Forelimb muscle (tissue), 1 donor: ENCODE data around the gene RETREG3. TPM values are rescaled to one million over a fixed set of nuclear protein-coding genes. Genes with fewer than 3 reads are reported as not detected.
"Not testable (repeated sequence)": the region's sequence is repeated elsewhere in the genome, so short reads cannot be mapped to it uniquely, and the experiment has no call there.

ENCODE experiments used
- DNase-seq: peaks from one replicate; pipeline ENCODE4 v3.0.0-alpha.2; 2013; ENCODE audit warnings: low read depth
- polyA plus RNA-seq: library from polyadenylated mRNA; unstranded; fragments of 120-200 nt; gene quantifications from one replicate; pipeline ENCODE4 v1.2.1, GENCODE V29; 2013; ENCODE audit not compliant: insufficient read length

The RETREG3 gene, protein sequence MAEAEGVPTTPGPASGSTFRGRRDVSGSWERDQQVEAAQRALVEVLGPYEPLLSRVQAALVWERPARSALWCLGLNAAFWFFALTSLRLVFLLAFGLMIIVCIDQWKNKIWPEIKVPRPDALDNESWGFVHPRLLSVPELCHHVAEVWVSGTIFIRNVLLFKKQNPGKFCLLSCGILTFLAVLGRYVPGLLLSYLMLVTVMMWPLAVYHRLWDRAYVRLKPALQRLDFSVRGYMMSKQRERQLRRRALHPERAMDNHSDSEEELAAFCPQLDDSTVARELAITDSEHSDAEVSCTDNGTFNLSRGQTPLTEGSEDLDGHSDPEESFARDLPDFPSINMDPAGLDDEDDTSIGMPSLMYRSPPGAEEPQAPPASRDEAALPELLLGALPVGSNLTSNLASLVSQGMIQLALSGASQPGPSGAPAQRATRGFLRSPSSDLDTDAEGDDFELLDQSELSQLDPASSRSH
- 34.0 TPM for polyA plus RNA-seq

- DNase-seq = peak; percentile 99
Observed at GRCh38 chr17:42609182-42609813, at the start of gene RETREG3, which contains the start of gene TUBG1. Gene RETREG3 (minus strand): TSS chr17:42609374. CDS start chr17:42609324, 50 bp downstream. Gene TUBG1 (plus strand): TSS chr17:42609683. CDS start chr17:42609738, 55 bp downstream.

DNA sequence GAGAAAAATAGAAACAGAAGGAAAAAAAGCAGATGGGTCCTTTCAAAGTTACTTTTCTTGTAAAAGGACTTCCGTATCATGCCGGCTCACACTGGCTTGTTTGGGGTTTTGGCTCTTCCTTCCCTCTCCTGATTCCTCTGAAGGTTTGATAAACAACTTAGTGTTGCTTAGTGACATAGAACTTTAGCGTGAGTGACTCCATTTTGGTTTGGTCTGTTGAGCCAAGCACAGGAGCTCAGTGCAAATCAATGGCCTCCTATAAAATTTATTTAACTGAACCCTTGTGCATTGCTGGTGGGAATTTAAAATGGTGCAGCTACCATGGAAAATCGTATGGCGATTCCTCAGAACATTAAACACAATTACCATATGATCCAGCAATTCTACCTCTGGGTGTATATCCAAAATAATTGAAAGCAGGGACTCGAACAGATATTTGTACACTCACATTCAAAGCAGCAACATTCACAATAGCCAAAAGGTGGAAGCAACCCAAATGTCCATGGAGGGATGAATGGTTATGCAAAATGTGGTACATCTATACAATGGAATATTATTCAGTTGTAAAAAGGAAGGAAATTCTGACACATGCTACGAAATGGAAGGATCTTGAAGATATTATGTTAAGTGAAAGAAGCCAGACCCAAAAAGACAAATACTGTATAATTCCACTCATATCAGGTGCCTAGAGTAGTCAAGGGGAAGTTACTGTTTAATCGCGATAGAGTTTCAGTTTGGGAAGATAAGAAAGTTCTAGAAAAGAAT lies 48.8 kb upstream of the RETREG3 start:
- DNase-seq = no peak

DNA sequence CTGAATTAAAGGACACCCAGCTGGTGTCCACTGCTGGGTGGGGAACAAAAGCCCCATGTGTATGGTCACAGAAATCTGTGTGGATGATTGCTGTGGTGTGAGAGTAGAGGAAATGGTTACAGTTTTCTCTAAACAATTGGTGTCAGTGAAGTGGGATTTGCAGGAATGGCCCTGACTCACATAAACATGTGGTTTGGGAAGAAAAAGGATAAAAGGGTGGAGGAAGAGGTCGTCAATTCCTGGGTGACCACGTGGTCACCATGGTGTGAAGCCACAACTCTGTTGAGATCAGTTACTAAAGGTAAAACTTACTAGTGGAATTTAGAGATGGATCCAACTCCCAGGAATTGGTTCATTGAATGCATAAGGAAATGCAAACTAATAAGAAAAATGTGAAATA lies 46.4 kb upstream of the RETREG3 start:
- no peak for DNase-seq

GRCh38 chr17:42653179-42654124 lies 44.3 kb upstream of the RETREG3 start:
- DNase-seq = peak; percentile 74

DNA sequence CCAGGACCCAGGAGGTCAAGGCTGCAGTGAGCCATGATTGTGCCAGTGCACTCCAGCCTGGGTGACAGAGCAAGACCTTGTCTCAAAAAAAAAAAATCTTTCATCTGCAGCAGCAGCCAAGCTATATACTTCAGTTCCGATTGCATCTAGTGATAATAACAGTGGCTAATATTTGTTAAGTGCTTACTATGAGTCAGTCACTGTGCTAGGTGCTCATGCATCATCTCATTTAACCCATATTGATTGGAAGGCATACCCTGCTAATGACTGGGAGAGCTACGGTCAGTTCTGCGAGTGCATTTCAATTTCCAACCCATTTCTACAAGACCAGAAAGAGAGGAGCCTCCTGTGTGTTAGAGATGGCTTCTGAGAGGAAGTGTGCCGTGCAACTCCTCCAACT lies 42.2 kb upstream of the RETREG3 start:
- DNase-seq = no peak

GRCh38 chr17:42647778-42648177 lies 38.6 kb upstream of the RETREG3 start:
- no peak for DNase-seq

DNA sequence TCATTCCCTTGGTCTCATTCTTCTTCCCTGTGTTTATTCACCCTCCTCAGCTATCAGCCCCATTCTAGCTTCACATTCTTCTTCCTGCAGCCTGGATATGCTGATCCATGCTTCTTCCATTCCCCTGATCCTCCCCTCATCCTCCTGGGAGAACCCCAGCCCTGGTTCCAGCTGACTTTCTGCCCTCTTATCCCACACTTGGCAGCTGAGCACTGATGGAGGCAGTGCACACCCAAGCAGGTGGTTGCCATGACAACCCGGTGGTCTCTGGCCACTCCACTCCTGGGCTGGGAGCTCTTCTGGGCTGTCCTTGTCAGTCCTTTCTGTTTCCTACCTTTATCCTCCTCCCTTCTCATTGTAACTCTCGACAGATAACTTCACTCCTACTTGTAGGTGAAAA lies 33.2 kb upstream of the RETREG3 start:
- no peak for DNase-seq

GRCh38 chr17:42640121-42640520 lies 30.9 kb upstream of the RETREG3 start:
- DNase-seq = no peak

- no peak for DNase-seq
Observed at GRCh38 chr17:42639525-42640113, 30.4 kb upstream of the RETREG3 start.

DNA sequence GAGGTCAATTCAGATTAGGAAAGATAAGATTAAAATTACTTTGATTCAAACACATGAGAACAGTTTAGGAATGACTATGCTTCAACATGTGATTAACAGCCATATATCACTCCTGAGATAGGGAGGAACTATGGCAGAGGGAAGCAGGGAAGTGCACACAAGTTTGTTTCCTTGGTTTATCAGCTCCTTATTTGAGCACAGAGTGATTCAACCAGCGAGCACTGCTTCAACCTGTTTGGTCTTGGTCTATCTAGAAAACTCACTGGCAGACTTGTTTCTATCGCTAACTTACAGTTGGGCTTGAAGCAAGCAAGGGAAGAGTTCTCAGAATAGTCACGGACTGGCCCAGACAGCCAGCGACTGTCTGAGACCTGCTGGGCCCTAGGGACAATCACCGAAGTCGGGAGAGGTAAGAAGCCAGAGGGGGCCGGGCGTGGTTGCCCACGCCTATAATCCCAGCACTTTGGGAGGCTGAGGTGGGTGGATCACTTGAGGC lies 23.8 kb upstream of the RETREG3 start:
- DNase-seq = no peak

GRCh38 chr17:42629411-42630009 lies 20.3 kb upstream of the RETREG3 start:
- no peak for DNase-seq

DNA sequence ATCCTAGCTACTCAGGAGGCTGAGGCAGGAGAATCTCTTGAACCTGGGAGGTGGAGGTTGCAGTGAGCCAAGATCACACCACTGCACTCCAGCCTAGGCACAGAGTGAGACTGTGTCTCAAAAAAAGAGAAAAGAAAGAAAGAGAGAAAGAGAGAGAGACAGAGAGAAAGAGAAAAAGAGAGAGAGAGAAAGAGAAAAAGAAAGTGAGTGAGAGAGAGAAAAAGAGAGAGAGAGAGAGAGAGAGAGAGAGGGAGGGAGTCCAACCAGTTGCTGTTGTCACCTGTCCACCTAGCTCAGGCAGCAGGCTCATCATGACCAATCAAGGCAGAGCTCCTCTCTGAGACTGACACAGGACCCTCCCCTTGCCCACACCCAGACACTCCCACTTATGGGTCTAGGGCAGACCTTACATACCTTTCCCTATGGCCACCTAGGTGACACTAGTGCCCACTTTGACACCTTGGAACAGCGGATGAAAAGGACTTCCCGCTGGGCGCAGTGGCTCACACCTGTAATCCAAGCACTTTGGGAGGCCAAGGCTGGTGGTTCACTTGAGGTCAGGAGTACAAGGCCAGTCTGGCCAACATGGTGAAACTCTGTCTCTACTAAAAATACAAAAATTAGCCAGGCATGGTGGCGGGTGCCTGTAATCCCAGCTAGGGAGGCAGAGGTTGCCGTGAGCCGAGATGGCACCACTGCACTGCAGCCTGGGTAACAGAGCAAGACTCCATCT lies 18.0 kb upstream of the RETREG3 start:
- not testable (repeated sequence) for DNase-seq

DNA sequence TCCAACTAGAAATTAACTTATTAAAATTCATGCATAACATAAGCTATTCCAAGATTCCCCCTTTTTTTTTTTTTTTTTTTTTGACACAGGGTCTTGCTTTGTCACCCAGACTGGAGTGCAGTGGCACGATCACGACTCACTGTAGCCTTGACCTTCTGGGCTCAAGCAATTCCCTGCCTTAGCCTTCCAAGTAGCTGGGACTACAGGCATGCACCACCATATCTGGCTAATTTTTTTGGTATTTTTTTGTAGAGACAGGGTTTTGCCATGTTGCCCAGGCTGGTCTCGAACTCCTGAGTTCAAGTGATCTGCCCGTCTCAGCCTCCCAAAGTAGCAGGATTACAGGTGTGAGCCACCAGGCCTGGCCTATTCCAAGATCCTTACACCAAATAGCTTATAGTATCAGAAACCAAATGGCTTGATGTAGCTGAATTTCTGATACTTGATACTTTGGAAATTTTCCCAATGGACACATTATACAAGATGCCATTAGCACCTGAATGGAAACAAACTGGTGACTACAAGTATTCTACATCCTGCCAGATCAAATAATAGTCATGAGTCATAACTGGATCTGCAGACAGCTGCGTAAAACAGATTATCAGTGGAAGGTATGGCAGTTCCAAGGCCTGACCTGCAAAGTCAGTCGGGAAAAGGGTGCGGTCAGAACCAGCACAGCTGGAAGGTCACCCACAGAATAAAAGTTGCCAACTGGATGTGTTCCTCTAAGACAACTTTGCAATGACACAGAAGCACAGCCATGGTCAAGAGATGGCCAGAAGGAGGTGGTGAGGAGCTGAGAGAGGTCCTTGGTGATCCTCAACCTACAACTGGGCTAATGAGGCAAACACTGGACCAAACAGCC lies 14.8 kb upstream of the RETREG3 start:
- DNase-seq = no peak

DNA sequence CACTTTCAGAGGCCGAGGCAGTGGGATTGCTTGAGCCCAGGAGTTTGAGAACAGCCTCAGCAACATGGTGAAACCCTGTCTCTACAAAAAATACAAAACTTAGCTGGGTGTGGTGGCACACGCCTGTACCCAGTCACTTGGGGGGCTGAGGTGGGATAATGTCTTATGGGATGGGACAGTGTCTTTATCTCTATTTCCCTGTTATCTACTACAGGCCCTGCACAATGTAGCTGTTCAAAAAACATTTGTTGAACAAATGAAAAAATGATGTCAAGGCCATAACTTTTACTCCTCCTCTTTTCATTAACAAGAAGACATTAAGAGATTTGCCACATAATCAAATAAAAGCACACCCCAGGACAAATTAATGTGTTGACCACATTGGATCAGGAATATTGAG lies 14.1 kb upstream of the RETREG3 start:
- no peak for DNase-seq

DNA sequence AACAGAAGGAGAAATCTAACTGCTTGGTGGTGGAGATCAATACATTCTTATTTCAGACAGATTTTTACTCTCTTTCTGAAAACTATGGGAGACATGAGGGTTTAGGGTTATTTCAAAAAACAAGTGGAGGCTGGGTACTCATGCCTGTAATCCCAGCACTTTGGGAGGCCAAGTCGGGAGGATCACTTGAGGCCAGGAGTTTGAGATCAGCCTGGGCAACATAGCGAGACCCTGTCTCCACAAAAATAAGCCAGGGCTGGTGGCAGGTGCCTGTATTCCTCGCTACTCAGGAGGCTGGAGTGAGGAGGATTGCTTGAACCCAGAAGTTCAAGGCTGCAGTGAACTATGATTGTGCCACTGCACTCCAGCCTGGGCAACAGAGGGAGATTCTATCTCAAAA lies 12.8 kb upstream of the RETREG3 start:
- not testable (repeated sequence) for DNase-seq

GRCh38 chr17:42618442-42619150 lies 9.4 kb upstream of the RETREG3 start:
- no peak for DNase-seq

- DNase-seq = no peak
Observed at GRCh38 chr17:42617956-42618431, 8.8 kb upstream of the RETREG3 start.
